ENCODE measurements around the gene ALK. TPM values are rescaled to one million over a fixed set of nuclear protein-coding genes. Genes with fewer than 3 reads are reported as not detected.

The ALK gene
- total RNA-seq, 1 donor from 2014 or later: not detected

GRCh38 chr2:29290293-29291047, 630.9 kb downstream of the ALK start:
- H3K27me3 Mint-ChIP-seq (ENCODE audit: insufficient read depth): peaks cover 3% of the 10 kb centered on the region
- H3K36me3 Mint-ChIP-seq (ENCODE audit: low read depth): no peaks in the 10 kb centered on the region
- H3K4me1 Mint-ChIP-seq (ENCODE audit: low read depth): no peaks in the 10 kb centered on the region
- H3K9me3 Mint-ChIP-seq: no peaks in the 10 kb centered on the region
- no peak for DNase-seq (ENCODE audit: low spot score)
- H3K27ac Mint-ChIP-seq: no peak overlapping the region
- no peak overlapping the region for H3K4me3 Mint-ChIP-seq
- intact Hi-C loops (cut with micrococcal nuclease): no loop called here

GRCh38 chr2:29284671-29285070, 636.7 kb downstream of the ALK start:
- H3K36me3 Mint-ChIP-seq (ENCODE audit: low read depth): no peaks in the 10 kb centered on the region
- no peaks in the 10 kb centered on the region for H3K27me3 Mint-ChIP-seq (ENCODE audit: insufficient read depth)
- no peaks in the 10 kb centered on the region for H3K9me3 Mint-ChIP-seq
- no peaks in the 10 kb centered on the region for H3K4me1 Mint-ChIP-seq (ENCODE audit: low read depth)
- intact Hi-C loops (cut with micrococcal nuclease): no loop called here
- H3K4me3 Mint-ChIP-seq: no peak overlapping the region
- no peak for DNase-seq (ENCODE audit: low spot score)
- no peak overlapping the region for H3K27ac Mint-ChIP-seq

- Mint-ChIP-seq H3K9me3 (no peaks in the 10 kb centered on the region), H3K27me3 (ENCODE audit: insufficient read depth) (no peaks in the 10 kb centered on the region), H3K4me3 (no peak overlapping the region), H3K4me1 (ENCODE audit: low read depth) (no peaks in the 10 kb centered on the region), H3K27ac (no peak overlapping the region), H3K36me3 (ENCODE audit: low read depth) (no peaks in the 10 kb centered on the region)
- intact Hi-C loops (cut with micrococcal nuclease): no loop called here
- DNase-seq (ENCODE audit: low spot score): no peak
Measured at GRCh38 chr2:29281916-29282247, 639.5 kb downstream of the ALK start.

GRCh38 chr2:29281086-29281915, 640.1 kb downstream of the ALK start:
- Mint-ChIP-seq H3K4me3 (no peak overlapping the region), H3K27ac (no peak overlapping the region), H3K27me3 (ENCODE audit: insufficient read depth) (no peaks in the 10 kb centered on the region), H3K9me3 (no peaks in the 10 kb centered on the region), H3K4me1 (ENCODE audit: low read depth) (no peaks in the 10 kb centered on the region), H3K36me3 (ENCODE audit: low read depth) (no peaks in the 10 kb centered on the region)
- DNase-seq (ENCODE audit: low spot score): no peak
- intact Hi-C loops (cut with micrococcal nuclease): no loop called here

DNA sequence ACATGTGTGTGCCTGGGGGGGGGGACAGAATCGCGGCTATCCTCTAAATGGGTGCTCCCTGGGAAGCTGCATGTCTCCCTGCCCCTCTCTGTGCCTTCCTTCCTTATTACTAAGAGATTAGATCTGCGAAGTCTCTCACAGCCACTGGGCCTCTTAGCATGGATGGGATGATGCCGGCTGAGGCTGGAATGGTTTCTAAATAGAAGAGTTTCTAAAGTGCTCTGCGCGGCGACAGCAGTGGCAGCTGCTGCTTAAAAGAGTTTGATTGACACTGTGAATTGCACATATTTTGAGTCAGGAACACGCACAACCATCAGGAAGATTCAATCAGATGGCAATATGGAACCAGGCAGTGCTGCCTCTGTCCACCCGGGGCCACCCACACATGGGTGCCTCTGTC, 642.4 kb downstream of the ALK start:
- H3K9me3 Mint-ChIP-seq: no peaks in the 10 kb centered on the region
- no peaks in the 10 kb centered on the region for H3K36me3 Mint-ChIP-seq (ENCODE audit: low read depth)
- no peaks in the 10 kb centered on the region for H3K4me1 Mint-ChIP-seq (ENCODE audit: low read depth)
- no peak for DNase-seq (ENCODE audit: low spot score)
- no peak overlapping the region for H3K4me3 Mint-ChIP-seq
- H3K27me3 Mint-ChIP-seq (ENCODE audit: insufficient read depth): no peaks in the 10 kb centered on the region
- intact Hi-C loops (cut with micrococcal nuclease): no loop called here
- H3K27ac Mint-ChIP-seq: no peak overlapping the region

DNA sequence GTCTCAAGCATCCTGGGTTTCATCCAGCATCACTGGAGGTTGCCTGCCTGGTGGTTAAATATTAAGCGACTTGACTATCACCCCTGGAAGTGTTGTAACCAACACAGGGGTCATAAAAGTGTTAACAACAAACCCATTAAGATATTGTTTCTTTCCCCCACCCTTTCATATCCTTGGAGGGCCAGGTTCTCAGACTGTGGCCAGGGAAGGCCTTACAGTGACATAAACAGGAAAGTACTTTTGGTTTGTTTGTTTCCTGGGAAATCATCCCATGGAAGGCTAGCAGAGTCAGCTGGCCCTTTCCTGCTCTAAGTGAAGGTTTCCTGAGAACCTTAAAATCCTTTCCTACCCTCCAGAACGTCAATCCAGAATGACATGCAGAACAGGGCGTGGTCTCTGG, 645.2 kb downstream of the ALK start:
- DNase-seq (ENCODE audit: low spot score): no peak
- Mint-ChIP-seq H3K36me3 (ENCODE audit: low read depth) (no peaks in the 10 kb centered on the region), H3K4me3 (no peak overlapping the region), H3K27me3 (ENCODE audit: insufficient read depth) (no peaks in the 10 kb centered on the region), H3K27ac (no peak overlapping the region), H3K4me1 (ENCODE audit: low read depth) (no peaks in the 10 kb centered on the region), H3K9me3 (no peaks in the 10 kb centered on the region)
- intact Hi-C loops (cut with micrococcal nuclease): no loop called here

GRCh38 chr2:29275186-29275585, 646.2 kb downstream of the ALK start:
- no peaks in the 10 kb centered on the region for H3K9me3 Mint-ChIP-seq
- H3K27ac Mint-ChIP-seq: no peak overlapping the region
- no peak for DNase-seq (ENCODE audit: low spot score)
- H3K36me3 Mint-ChIP-seq (ENCODE audit: low read depth): no peaks in the 10 kb centered on the region
- intact Hi-C loops (cut with micrococcal nuclease): no loop called here
- no peaks in the 10 kb centered on the region for H3K27me3 Mint-ChIP-seq (ENCODE audit: insufficient read depth)
- H3K4me3 Mint-ChIP-seq: no peak overlapping the region
- no peaks in the 10 kb centered on the region for H3K4me1 Mint-ChIP-seq (ENCODE audit: low read depth)

- Mint-ChIP-seq H3K4me1 (ENCODE audit: low read depth) (no peaks in the 10 kb centered on the region), H3K27me3 (ENCODE audit: insufficient read depth) (no peaks in the 10 kb centered on the region), H3K4me3 (no peak overlapping the region), H3K9me3 (no peaks in the 10 kb centered on the region), H3K36me3 (ENCODE audit: low read depth) (no peaks in the 10 kb centered on the region), H3K27ac (no peak overlapping the region)
- DNase-seq (ENCODE audit: low spot score): no peak
- intact Hi-C loops (cut with micrococcal nuclease): no loop called here
Measured at GRCh38 chr2:29273685-29274611, 647.4 kb downstream of the ALK start.

GRCh38 chr2:29273004-29273684, 648.2 kb downstream of the ALK start:
- Mint-ChIP-seq H3K27ac (no peak overlapping the region), H3K27me3 (ENCODE audit: insufficient read depth) (no peaks in the 10 kb centered on the region), H3K9me3 (no peaks in the 10 kb centered on the region), H3K4me3 (no peak overlapping the region), H3K4me1 (ENCODE audit: low read depth) (no peaks in the 10 kb centered on the region), H3K36me3 (ENCODE audit: low read depth) (no peaks in the 10 kb centered on the region)
- intact Hi-C loops (cut with micrococcal nuclease): no loop called here
- DNase-seq (ENCODE audit: low spot score): no peak

DNA sequence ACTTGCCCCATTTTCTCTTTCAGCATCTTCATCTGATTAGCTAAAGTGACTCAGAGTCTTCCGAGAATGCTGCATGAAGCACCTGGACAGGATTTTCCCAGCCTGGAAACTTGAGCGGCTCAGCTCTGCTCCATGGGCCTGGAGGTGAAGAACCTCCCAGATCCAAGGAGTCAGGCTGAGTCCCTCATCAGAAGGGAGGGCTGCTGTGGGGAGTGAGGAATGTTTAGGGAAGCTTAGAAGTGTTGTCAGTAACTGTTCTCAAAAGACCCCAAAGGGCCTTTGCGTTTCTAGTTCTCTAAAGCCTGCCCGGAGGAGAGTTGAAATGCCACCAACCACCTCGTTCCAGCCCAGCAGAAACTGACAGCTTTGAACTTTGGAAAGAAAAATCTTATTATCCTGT, 649.1 kb downstream of the ALK start:
- Mint-ChIP-seq H3K4me1 (ENCODE audit: low read depth) (no peaks in the 10 kb centered on the region), H3K9me3 (no peaks in the 10 kb centered on the region), H3K36me3 (ENCODE audit: low read depth) (no peaks in the 10 kb centered on the region), H3K27me3 (ENCODE audit: insufficient read depth) (peaks cover 3% of the 10 kb centered on the region), H3K27ac (no peak overlapping the region), H3K4me3 (no peak overlapping the region)
- intact Hi-C loops (cut with micrococcal nuclease): no loop called here
- no peak for DNase-seq (ENCODE audit: low spot score)

- peaks cover 3% of the 10 kb centered on the region for H3K27me3 Mint-ChIP-seq (ENCODE audit: insufficient read depth)
- no peaks in the 10 kb centered on the region for H3K9me3 Mint-ChIP-seq
- no peak for DNase-seq (ENCODE audit: low spot score)
- no peaks in the 10 kb centered on the region for H3K36me3 Mint-ChIP-seq (ENCODE audit: low read depth)
- H3K4me3 Mint-ChIP-seq: no peak overlapping the region
- intact Hi-C loops (cut with micrococcal nuclease): no loop called here
- no peaks in the 10 kb centered on the region for H3K4me1 Mint-ChIP-seq (ENCODE audit: low read depth)
- no peak overlapping the region for H3K27ac Mint-ChIP-seq
Measured at GRCh38 chr2:29270701-29271121, 650.7 kb downstream of the ALK start.

- no peak overlapping the region for H3K4me3 Mint-ChIP-seq
- H3K27me3 Mint-ChIP-seq (ENCODE audit: insufficient read depth): peaks cover 3% of the 10 kb centered on the region
- H3K4me1 Mint-ChIP-seq (ENCODE audit: low read depth): no peaks in the 10 kb centered on the region
- intact Hi-C loops (cut with micrococcal nuclease): no loop called here
- H3K27ac Mint-ChIP-seq: no peak overlapping the region
- H3K36me3 Mint-ChIP-seq (ENCODE audit: low read depth): no peaks in the 10 kb centered on the region
- DNase-seq (ENCODE audit: low spot score): no peak
- no peaks in the 10 kb centered on the region for H3K9me3 Mint-ChIP-seq
Measured at GRCh38 chr2:29269765-29270109, 651.6 kb downstream of the ALK start.
